Ovary (tissue), 9 donors: Measurements from ENCODE around the gene REEP6. TPM values are rescaled to one million over a fixed set of nuclear protein-coding genes. Genes with fewer than 3 reads are reported as not detected.

Experiments used
- DNase-seq, 5 donors: peaks; one replicate each; pipeline ENCODE4 v3.0.0-alpha.2; 2019 to 2020
- H3K27ac ChIP-seq, 2 donors: fragments of 200-600 bp; one replicate each; pipeline versions ENCODE4 v1.5.1 to v1.8.0; 2019 to 2022
- H3K27me3 ChIP-seq: fragments of 200-600 bp; one replicate; pipeline ENCODE4 v1.8.0; 2022
- H3K36me3 ChIP-seq: fragments of 200-600 bp; sonication (generic); one replicate; pipeline ENCODE4 v1.5.1; 2019
- H3K4me1 ChIP-seq: one replicate; pipeline ENCODE4 v1.8.1; 2013; ENCODE audit warnings: mild to moderate bottlenecking, moderate library complexity; ENCODE audit not compliant: insufficient read depth
- H3K4me3 ChIP-seq: fragments of 200-600 bp; sonication (generic); one replicate; pipeline ENCODE4 v1.5.1; 2017
- H3K9me3 ChIP-seq, 2 donors: fragments of 200-600 bp in 1 of 2; sonication (generic) in 1 of 2; one replicate each; pipeline versions ENCODE4 v1.5.1 to v1.8.1; 2013 to 2019; ENCODE audit warnings: mild to moderate bottlenecking in 1 of 2, moderate library complexity in 1 of 2
- CTCF ChIP-seq, 3 donors: fragments of 450-650 bp in 2 of 3; fragments of 200-600 bp in 1 of 3; IDR thresholded peaks; one replicate each; pipeline versions ENCODE4 v1.5.1 to v1.8.0; 2016 to 2022; ENCODE audit warnings: antibody characterized with exemption in 3 of 3, mild to moderate bottlenecking in 1 of 3
- EP300 ChIP-seq: sonication (generic); formaldehyde crosslinking; IDR thresholded peaks from one replicate; pipeline ENCODE4 v1.6.1; 2017; ENCODE audit warnings: antibody characterized with exemption
- POLR2A ChIP-seq: fragments of 450-650 bp; IDR thresholded peaks from one replicate; pipeline ENCODE4 v1.6.1; 2017; ENCODE audit warnings: antibody characterized with exemption, mild to moderate bottlenecking, moderate library complexity
- WGBS, 3 donors: extraction: QIAGEN DNeasy Blood & Tissue Kit in 1 of 3; methylation state at CpG; one replicate each; pipeline versions ENCODE4 v1.1.5 to v1.1.7; 2013 to 2017; 5-methylcytosine and 5-hydroxymethylcytosine counted together
- intact Hi-C, 4 donors: fragments of 100-400 bp; cut with DNase I; formaldehyde crosslinking; loops; one replicate each; pipeline versions ENCODE4 v1.11.0 to v1.15.1; 2022 to 2023
- polyA plus RNA-seq, 2 donors: library from polyadenylated mRNA; stranded (reverse); fragments of 200-250 nt in 1 of 2; fragments of 350-450 nt in 1 of 2; fragmentation: Illumina TruSeq in 1 of 2; extraction: RNeasy Lipid Tissue Mini Kit (QIAGEN cat#74804) in 1 of 2; gene quantifications; one replicate each; pipeline ENCODE4 v1.2.3, GENCODE V29; 2013 to 2014
- total RNA-seq, 7 donors: library from RNA; depleted of rRNA in 2 of 7; stranded (reverse); fragments of >200 nt in 2 of 7; fragmentation: NEBNext Ultra II Directional in 3 of 7; extraction: Animal tissue kit (Norgen Biotek cat#: 25700) in 3 of 7; gene quantifications; one replicate each; pipeline versions ENCODE4 v1.1.0 to v1.2.4, GENCODE V29; 2016 to 2023
- donor health status: DM: no; HTN: no; CAD: no; lungs with moderate emphysema.
- donor health status: DM: no; HTN: no; CAD: no.
- donor health status: Bipolar disorder and iron deficiency.
- donor health status: DM: yes; HTN: yes; CAD: no.
- donor health status: DM: no; HTN: no; CAD: no.
- donor health status: DM: yes; HTN: yes; CAD: no.

Gene REEP6
- total and polyA plus RNA-seq, 9 donors: 2.9 to 13.0 (median 9.2) TPM

GRCh38 chr19:1449467-1450442, 41.2 kb upstream of the REEP6 start, which contains the start of gene APC2:
APC2 (plus strand) TSS chr19:1450121; CDS start chr19:1453002, 2,881 bp downstream.
- 2 to 3% (median 2%) methylated on average over 54 to 74 of the region's 74 CpGs for WGBS, 3 donors
- H3K9me3 ChIP-seq: no peaks in the 10 kb centered on the region
- H3K4me1 ChIP-seq: peaks cover 4% of the 10 kb centered on the region
- intact Hi-C loops: loop anchor here in 2 of 4 donors (10.0 kb wide), 2 partner anchors 135 to 165 kb away; partner anchors contain the start of gene EFNA2 (in 2 of the 2)
- H3K27ac ChIP-seq: no peak within 1 kb of the TSS
- H3K36me3 ChIP-seq: no peaks in the 10 kb centered on the region
- H3K4me3 ChIP-seq: no peak within 1 kb of the TSS
- TF ChIP-seq CTCF (IDR thresholded peaks at IDR 0.05) (no peak), POLR2A (no peak), EP300 (no peak)
- DNase-seq: peak in 1 of 5 donors; percentile 52
- H3K27me3 ChIP-seq: peaks cover 9% of the 10 kb centered on the region

GRCh38 chr19:1450735-1451731, 39.9 kb upstream of the REEP6 start:
- Histone ChIP-seq H3K9me3 (no peaks in the 10 kb centered on the region), H3K27ac (no peak overlapping the region), H3K36me3 (no peaks in the 10 kb centered on the region), H3K4me1 (peaks cover 1% of the 10 kb centered on the region), H3K4me3 (no peak overlapping the region), H3K27me3 (peaks cover 9% of the 10 kb centered on the region)
- no peak for DNase-seq
- 38 to 50% (median 43%) methylated on average over 22 of the region's 22 CpGs for WGBS, 3 donors
- intact Hi-C loops: no loop called here
- no peak for TF ChIP-seq CTCF (IDR thresholded peaks at IDR 0.05)
- TF ChIP-seq POLR2A: no peak
- no peak for TF ChIP-seq EP300

GRCh38 chr19:1451916-1452801, 38.8 kb upstream of the REEP6 start:
- intact Hi-C loops: no loop called here

More at GRCh38 chr19:1451916-1452801, 38.8 kb upstream of the REEP6 start:
- Histone ChIP-seq H3K27me3 (peaks cover 9% of the 10 kb centered on the region), H3K4me3 (no peak overlapping the region), H3K27ac (no peak overlapping the region), H3K4me1 (peaks cover 1% of the 10 kb centered on the region), H3K9me3 (no peaks in the 10 kb centered on the region), H3K36me3 (no peaks in the 10 kb centered on the region)
- 12 to 16% (median 14%) methylated on average over 37 to 39 of the region's 39 CpGs for WGBS, 3 donors
- DNase-seq: no peak
- TF ChIP-seq EP300 (no peak), CTCF (IDR thresholded peaks at IDR 0.05) (no peak), POLR2A (no peak)
